Stimulated activated CD4-positive, alpha-beta T cell treated with anti-CD3 and anti-CD28 coated beads, Interleukin-1b, Interleukin-23, amount 100 ng/mL, for 24 hours (primary cell): ENCODE results near the gene ITGB1BP2.
"Not testable (repeated sequence)": the region's sequence is repeated elsewhere in the genome, so short reads cannot be mapped to it uniquely, and the experiment has no call there.

Experiments used
- DNase-seq, 4 experiments: peaks; one replicate each; pipeline ENCODE4 v3.0.0-alpha.2; 2020; ENCODE audit warnings: low read depth in 4 of 4, low spot score in 1 of 4

Gene ITGB1BP2

GRCh38 chrX:71301195-71301924 lies at the start of gene ITGB1BP2:
ITGB1BP2 (plus strand) TSS chrX:71301750; CDS start chrX:71301807, 57 bp downstream.
- no peak for DNase-seq

DNA sequence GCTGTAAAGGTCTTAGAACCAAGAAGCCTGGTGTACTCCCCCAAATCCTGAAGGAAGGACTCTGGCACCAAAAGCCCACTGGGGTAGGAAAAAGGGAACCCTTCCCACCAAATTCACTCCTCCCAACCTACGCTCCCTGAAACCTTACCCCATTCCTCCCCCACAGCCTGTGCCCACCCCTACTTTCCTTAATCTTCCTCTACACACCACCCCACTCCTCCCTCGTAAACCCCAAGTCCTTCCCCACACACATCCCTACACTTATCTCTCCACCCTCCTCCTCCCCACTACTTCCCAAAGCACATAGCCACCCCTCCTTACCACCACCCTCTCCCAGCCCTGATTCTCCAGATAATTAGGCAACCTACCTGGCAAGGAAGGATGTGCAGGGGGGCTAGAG lies 49.3 kb upstream of the ITGB1BP2 start:
- DNase-seq: no peak

DNA sequence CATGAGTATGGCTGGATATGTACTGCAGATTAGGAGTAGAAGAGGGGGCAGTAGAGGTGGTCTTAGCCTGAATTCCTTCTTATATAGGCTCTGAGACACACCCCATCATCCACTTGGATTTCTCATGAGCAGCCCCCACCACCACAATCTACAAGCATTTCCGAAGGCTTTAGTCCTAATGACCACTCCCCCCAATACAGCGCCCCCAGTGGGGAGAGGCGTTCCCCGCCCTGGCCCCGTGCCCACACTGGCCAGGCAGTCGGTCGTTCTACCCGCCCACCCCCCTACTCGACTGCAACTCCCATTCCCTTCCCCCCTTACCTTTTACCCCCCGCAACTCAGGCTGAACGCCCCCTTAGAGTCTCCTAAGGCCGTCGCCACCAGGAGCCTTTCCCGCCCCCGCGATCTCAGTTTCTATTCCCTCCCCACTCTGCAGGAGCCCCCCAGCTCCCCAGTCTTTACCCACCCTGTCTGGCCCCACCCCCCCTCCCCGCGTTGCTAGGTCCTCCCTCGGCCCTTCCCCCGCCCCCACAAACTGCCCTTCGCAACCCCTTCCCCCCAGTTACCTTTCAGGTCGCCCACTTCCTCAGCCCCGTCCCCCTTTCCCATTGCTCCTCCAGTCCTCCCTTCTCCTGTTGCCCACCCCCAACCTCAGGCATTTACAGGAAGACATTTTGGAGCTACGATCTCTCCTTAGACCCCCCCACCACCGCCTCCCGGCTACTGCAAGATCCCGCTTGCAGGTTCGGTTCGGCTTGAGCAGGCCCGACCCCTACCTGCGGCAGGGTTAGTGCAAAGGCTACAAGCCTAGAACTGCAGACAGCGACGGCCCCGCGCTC lies 48.1 kb upstream of the ITGB1BP2 start:
- peak in 1 of 4 experiments; percentile 5 for DNase-seq

GRCh38 chrX:71254092-71254963 lies 47.2 kb upstream of the ITGB1BP2 start, which contains the start of gene ZMYM3:
ZMYM3 (minus strand) TSS chrX:71254140; CDS start chrX:71253255, 885 bp downstream.
- peak; percentile 28 to 72 (median 50) for DNase-seq

DNA sequence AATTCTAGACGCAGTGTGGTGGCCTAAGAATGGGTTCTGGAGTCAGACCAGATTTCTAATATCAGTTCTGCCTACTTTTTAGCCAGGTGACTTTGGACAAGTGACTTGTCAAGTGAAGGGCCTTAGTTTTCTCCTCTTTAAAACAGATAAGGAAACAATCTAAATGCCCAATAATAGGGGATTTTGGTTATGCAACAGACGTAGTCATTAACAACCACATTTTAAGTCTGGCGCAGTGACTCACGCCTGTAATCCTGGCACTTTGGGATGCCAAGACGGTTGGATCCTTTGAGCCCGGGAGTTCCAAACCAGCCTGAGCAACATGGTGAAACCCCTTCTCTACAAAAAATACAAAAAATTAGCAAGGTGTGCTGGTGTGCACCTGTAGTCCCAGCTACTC lies 45.5 kb upstream of the ITGB1BP2 start:
- no peak for DNase-seq

DNA sequence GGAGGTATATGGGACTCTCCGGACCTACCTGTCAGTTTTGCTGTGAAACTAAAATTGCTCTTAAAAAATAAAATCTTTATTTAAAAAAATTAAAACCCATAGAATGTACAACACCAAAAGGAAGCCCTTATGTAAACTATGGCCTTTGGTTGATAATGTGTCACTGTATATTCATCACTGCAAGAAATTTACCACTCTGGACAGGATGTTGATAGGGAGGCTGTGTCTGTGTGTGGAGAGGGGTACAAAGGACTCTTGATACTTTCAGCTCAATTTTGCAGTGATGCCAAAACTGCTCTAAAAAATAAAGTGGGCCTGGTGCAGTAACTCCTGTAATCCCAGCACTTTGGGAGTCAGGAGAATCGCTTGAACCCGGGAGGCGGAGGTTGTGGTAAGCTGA lies 44.7 kb upstream of the ITGB1BP2 start:
- no peak for DNase-seq

DNA sequence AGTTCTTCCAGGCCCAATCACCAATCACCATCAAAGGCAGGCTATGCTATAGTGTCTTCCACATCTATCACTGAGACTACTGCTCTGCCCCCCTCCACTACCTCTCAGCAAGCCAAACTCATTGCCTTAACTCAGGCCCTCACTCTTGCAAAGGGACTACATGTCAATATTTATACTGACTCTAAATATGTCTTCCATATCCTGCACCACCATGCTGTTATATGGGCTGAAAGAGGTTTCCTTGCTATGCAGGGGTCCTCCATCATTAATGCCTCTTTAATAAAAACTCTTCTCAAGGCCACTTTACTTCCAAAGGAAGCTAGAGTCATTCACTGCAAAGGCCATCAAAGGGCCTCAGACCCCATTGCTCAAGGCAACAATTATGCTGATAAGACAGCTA lies 32.9 kb upstream of the ITGB1BP2 start:
- not testable (repeated sequence) for DNase-seq

- DNase-seq: no peak
Measured at GRCh38 chrX:71269801-71270395, 31.7 kb upstream of the ITGB1BP2 start.

DNA sequence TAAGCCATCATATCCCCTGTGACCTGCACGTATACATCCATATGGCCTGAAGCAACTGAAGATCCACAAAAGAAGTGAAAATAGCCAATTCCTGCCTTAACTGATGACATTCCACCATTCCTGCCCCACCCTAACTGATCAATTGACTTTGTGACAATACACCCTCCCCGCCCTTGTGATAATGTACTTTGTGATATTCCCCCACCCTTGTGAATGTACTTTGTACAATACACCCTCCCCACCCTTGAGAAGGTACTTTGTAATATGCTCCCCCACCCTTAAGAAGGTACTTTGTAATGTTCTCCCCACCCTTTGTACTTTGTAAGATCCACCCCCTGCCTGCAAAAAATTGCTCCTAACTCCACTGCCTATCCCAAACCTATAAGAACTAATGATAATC lies 29.2 kb upstream of the ITGB1BP2 start:
- not testable (repeated sequence) for DNase-seq

DNA sequence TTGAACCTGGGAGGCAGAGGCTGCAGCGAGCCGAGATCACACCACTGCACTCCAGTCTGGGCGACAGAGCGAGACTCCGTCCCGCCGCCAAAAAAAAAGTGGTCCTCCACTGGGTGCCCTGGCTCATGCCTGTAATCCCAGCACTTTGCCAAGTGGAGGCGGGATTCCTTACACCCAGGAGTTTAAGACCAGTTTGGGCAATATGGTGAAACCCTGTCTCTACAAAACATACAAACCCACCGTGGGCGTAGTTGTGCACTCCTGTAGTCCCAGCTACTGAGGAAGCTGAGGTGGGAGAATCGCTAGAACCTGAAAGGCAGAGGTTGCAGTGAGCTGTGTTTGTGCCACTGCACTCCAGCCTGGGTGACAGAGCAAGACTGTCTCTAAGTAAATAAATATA lies 20.2 kb upstream of the ITGB1BP2 start:
- not testable (repeated sequence) for DNase-seq

DNA sequence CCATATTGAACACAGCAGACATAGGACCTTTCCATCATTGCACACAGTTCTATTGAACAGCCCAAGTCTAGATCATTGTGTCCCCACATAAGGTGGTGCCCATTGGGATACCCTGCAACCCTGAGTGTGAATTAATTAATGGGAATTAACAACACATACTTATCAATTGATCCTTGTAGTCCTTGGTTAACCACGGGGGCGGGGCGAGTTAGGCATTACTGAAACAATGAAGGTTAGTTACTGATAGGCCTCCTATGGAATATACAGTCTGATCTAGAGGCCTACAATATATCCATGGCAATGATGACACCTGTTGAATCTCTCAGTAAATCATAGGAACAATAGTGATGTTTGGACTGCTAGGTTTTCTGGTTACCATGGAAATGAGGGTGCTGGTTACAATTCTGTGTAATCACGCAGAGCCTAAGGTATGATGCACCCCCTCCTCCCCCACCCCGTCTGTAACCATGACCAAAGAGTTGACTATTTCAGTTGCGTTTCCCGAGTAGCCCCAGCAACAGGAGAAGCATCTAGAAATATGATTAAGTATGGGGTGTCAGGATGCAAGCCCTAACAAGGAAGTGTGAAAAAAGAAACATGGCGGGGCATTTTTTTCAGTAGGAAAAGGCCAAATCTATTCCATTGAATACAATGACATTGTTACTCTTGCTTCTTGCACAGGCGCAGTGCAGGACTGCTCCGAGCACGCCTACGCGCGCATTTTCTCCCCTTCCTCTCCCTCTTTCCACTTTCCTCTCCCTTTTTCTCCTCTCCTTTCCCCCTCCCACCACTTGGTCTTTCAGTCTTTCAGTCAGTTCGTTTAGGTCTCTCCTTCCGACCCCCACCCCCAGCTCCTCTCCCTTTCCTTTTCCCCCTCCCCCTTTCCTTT lies 18.8 kb upstream of the ITGB1BP2 start:
- DNase-seq: peak in 3 of 4 experiments; percentile 10 to 45 (median 24)

DNA sequence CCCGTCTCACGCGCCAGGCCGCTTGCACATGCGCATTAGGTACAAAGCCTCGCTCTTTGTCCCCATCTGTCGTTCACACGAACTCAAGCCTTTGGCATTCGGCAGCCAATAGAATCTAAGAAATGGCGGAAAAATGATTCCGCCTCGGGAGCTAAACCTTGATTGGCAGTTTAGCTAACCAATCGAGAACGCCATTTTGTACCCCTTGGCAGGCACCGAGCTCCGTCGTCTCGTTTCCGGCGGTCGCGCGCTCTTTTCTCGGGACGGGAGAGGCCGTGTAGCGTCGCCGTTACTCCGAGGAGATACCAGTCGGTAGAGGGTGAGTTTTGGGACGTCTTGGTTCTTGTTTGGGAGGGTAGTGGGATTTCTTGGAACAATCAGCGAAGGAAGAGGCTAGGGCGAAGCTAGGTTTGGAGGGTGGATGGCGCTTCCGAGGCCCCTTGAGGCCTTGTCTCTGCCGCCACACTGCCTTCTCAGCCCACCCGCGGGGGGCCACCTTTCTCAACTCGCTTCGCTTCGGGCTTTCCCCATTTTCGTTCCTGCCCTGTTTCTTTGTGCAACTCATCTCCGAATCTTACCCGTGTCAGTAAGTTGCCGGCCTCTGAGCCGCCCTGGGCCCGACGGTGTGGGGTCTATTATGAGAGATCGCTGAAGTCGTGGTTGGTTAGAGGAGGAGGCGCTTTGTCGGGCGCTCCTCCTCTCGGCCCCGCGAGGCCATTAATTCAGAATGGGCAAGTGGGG lies 18.0 kb upstream of the ITGB1BP2 start, which contains the start of gene NONO:
Gene NONO (plus strand): TSS at position 233 of the 741 bp plus-strand sequence. CDS start 7,003 bp downstream, outside the sequence.
- peak; percentile 47 to 77 (median 60) for DNase-seq

DNA sequence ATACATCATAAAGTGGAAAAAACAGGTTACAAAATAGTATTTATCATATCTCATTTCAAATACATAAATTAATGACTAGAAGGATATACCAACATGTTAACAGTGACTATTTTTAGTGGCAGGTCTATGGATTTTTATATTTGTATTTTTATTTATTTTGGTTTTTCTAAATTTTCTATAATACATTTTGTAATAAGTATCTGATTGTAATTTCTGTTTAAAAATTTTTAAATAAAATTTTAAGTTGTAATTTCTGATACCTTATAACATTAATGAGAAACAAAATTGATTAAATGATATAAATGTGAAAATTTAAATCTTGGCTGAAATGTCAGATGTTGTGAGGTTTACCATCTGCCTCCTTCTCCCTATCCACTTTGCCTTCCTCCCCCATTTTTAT lies 15.6 kb upstream of the ITGB1BP2 start:
- DNase-seq: no peak

GRCh38 chrX:71291381-71291780 lies 10.2 kb upstream of the ITGB1BP2 start:
- no peak for DNase-seq

DNA sequence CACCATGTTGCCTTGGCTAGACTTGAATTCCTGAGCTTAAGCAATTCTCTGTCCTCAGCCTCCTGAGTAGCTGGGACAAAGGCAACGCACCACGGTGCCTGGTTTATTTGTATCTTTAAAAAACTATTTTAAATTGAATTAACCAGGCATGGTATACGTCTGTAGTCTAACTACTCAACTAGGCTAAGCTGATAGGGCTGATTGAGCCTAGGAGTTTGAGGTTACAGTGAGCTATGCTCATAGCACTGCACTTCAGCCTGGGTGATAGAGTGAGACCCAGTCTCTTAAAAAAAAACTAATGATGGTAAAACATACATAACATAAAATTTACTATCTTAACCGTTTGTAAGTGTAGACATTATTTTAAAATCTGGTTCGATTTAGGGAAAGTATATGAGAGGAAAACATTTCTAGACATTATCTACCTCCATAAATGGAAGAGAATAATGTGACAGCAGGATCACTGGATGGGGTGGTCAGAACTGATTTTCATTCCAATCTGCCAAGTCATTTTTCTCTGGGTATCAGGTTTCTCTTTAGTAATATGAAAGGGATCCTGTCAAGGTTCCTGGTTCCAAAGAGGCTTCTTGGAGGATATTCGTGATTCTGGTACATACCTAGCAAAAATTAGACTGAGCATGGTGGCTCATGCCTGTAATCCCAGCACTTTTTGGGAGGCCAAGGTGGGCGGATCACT lies 8.7 kb upstream of the ITGB1BP2 start:
- no peak for DNase-seq

GRCh38 chrX:71296806-71297205 lies 4.7 kb upstream of the ITGB1BP2 start:
- no peak for DNase-seq

DNA sequence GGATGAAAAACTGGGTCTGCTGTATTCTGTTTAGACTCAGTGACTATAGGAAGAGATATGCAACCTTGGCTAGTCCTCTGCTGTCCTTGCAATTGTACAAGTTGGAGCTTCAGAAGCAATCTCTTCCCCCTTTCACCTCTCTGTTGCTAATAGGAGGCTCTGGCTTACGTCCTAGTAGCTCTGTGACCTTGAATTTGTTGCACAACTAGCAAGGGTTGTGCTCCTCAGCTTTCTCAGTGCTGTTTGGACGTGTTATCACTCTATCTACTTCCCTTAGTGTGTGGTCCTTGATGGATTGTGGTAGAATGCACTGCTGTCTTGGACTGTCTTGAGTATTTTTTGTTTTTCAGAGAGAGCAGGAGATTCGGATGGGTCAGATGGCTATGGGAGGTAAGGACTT lies 3.4 kb upstream of the ITGB1BP2 start:
- no peak for DNase-seq

DNA sequence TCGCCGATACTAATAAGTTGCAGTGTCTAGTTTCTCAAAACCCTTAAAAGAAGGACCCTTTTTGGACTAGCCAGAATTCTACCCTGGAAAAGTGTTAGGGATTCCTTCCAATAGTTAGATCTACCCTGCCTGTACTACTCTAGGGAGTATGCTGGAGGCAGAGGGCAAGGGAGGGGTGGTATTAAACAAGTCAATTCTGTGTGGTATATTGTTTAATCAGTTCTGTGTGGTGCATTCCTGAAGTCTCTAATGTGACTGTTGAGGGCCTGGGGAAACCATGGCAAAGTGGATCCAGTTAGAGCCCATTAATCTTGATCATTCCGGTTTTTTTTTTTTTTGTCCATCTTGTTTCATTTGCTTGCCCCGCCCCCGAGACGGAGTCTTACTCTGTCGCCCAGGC lies 1.5 kb upstream of the ITGB1BP2 start:
- DNase-seq: not testable (repeated sequence)
